K562 (cell line): Measurements from ENCODE around the gene DHRS3. TPM values are rescaled to one million over a fixed set of nuclear protein-coding genes. Genes with fewer than 3 reads are reported as not detected.
A peak's percentile ranks its signal among the peaks of the same experiment; 100 is the strongest.

ENCODE experiments used
- CUX1 ChIP-seq: fragments of 200-800 bp; sonication (Bioruptor generic); IDR thresholded peaks from 2 replicates; pipeline ENCODE4 v1.6.1; 2016; ENCODE audit warnings: missing genetic modification characterization, missing compliant biosample characterization
- DIDO1 ChIP-seq: fragments of 450-650 bp; IDR thresholded peaks from 2 replicates; pipeline ENCODE4 v1.6.1; 2016; ENCODE audit warnings: low read depth, missing biosample characterization, missing genetic modification characterization
- ESRRA ChIP-seq: fragments of 450-650 bp; IDR thresholded peaks from 2 replicates; pipeline ENCODE4 v1.6.1; 2014; ENCODE audit warnings: low read depth, mild to moderate bottlenecking, moderate library complexity, borderline replicate concordance
- ETV5 ChIP-seq: sonication (generic); formaldehyde crosslinking; IDR thresholded peaks from 2 replicates; pipeline ENCODE4 v1.4.0; 2020; ENCODE audit warnings: low read depth, mild to moderate bottlenecking, missing genetic modification reagents
- EZH2 ChIP-seq: IDR thresholded peaks from 2 replicates; pipeline ENCODE4 v1.6.1; 2012; ENCODE audit warnings: low read depth, mild to moderate bottlenecking, inconsistent platforms, low read length, borderline replicate concordance
- MTF1 ChIP-seq: fragments of 250-450 bp; sonication (Bioruptor Pico); IDR thresholded peaks from 2 replicates; pipeline ENCODE4 v1.9.0; 2021; ENCODE audit warnings: moderate library complexity, mild to moderate bottlenecking, inconsistent platforms, borderline replicate concordance
- NRF1 ChIP-seq, 2 experiments: fragments of 450-650 bp; IDR thresholded peaks in 1 of 2; conservative IDR thresholded peaks in 1 of 2; 2 replicates each; pipeline ENCODE4 v1.6.1; 2014; ENCODE audit warnings: mild to moderate bottlenecking in 2 of 2
- PCBP1 ChIP-seq: fragments of 200-400 bp; formaldehyde crosslinking; IDR thresholded peaks from 2 replicates; pipeline ENCODE4 v1.6.1; 2018; ENCODE audit warnings: mild to moderate bottlenecking, low read depth, low read length; ENCODE audit not compliant: poor library complexity, severe bottlenecking
- STAT5A ChIP-seq: IDR thresholded peaks from 2 replicates; pipeline ENCODE4 v1.6.1; 2012; ENCODE audit warnings: low read length, inconsistent platforms, borderline replicate concordance
- ZEB2 ChIP-seq: fragments of 450-650 bp; IDR thresholded peaks from 2 replicates; pipeline ENCODE4 v1.6.1; 2016
- polyA plus RNA-seq, 8 experiments: library from polyadenylated mRNA; depleted of rRNA in 4 of 8; stranded (reverse) in 5 of 8; unstranded in 3 of 8; fragments of >200 nt; fragmentation: Nextera tagmentation in 2 of 8; fragmentation: Illumina TruSeq in 1 of 8; extraction: Ambion mirVana in 2 of 8; extraction: Trizol in 1 of 8; gene quantifications; 2 replicates each; pipeline versions ENCODE4 v1.2.1 to v1.2.3, GENCODE V29; 2011 to 2014; ENCODE audit warnings: inconsistent platforms in 1 of 8, missing spikeins in 1 of 8
- total RNA-seq, 7 experiments: library from RNA; depleted of rRNA in 6 of 7; stranded (reverse); fragments of >200 nt in 6 of 7; fragmentation: Illumina TruSeq in 2 of 7; extraction: Trizol in 2 of 7; gene quantifications; 2 replicates each; pipeline versions ENCODE4 v1.2.1 to v1.2.3, GENCODE V29; 2011 to 2021; ENCODE audit warnings: low replicate concordance in 1 of 7
- TF ChIP-seq, protein P1 (sequence below), 2 experiments: fragments of 450-650 bp in 1 of 2; sonication (generic) in 1 of 2; formaldehyde crosslinking in 1 of 2; IDR thresholded peaks; 2 replicates each; pipeline versions ENCODE4 v1.7.1 to v1.9.0; 2016 to 2022; ENCODE audit warnings: inconsistent platforms in 1 of 2, mild to moderate bottlenecking in 1 of 2, missing genetic modification reagents in 1 of 2
- TF ChIP-seq, protein P2 (sequence below), 2 experiments: fragments of 450-650 bp; IDR thresholded peaks; 2 replicates each; pipeline ENCODE4 v1.6.1; 2016

Gene DHRS3
- total and polyA plus RNA-seq, 9 of the 15 experiments (the other 6 are each of a cell fraction or from before 2014, with no cell fraction given): 21.0 to 116 (median 58.7) TPM

DNA sequence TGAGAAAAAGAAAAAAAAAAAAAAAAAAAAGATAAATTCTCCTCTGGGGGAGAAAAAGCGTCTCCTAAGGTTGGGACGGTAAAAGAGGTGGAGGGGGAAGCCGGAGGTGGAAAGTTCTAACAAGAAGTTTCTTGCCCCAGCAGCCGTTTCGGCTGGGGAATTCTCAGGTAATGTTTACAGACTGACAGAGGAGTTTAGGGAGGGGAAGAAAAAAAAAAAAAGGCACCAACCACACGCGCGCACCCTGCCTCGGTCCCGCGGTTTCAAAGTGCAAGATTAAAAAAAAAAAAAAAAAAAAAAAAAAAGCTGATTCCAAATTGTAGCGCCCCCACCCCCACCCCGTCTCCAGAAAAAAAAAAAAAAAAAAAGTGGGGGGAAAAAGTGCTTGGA lies 504 bp downstream of the DHRS3 start (continued):
- TF ChIP-seq, protein P1, sequence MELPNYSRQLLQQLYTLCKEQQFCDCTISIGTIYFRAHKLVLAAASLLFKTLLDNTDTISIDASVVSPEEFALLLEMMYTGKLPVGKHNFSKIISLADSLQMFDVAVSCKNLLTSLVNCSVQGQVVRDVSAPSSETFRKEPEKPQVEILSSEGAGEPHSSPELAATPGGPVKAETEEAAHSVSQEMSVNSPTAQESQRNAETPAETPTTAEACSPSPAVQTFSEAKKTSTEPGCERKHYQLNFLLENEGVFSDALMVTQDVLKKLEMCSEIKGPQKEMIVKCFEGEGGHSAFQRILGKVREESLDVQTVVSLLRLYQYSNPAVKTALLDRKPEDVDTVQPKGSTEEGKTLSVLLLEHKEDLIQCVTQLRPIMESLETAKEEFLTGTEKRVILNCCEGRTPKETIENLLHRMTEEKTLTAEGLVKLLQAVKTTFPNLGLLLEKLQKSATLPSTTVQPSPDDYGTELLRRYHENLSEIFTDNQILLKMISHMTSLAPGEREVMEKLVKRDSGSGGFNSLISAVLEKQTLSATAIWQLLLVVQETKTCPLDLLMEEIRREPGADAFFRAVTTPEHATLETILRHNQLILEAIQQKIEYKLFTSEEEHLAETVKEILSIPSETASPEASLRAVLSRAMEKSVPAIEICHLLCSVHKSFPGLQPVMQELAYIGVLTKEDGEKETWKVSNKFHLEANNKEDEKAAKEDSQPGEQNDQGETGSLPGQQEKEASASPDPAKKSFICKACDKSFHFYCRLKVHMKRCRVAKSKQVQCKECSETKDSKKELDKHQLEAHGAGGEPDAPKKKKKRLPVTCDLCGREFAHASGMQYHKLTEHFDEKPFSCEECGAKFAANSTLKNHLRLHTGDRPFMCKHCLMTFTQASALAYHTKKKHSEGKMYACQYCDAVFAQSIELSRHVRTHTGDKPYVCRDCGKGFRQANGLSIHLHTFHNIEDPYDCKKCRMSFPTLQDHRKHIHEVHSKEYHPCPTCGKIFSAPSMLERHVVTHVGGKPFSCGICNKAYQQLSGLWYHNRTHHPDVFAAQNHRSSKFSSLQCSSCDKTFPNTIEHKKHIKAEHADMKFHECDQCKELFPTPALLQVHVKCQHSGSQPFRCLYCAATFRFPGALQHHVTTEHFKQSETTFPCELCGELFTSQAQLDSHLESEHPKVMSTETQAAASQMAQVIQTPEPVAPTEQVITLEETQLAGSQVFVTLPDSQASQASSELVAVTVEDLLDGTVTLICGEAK (IDR thresholded peaks at IDR 0.05): peak; percentile 42; the same call in 1 of the 2 replicates
- TF ChIP-seq, protein P1 (CRISPR knock-in tag; IDR thresholded peaks at IDR 0.05): no peak
- TF ChIP-seq ZEB2 (no peak), DIDO1 (tag) (no peak), STAT5A (no peak), ETV5 (CRISPR knock-in tag) (no peak), EZH2 (no peak), MTF1 (no peak), CUX1 (CRISPR knock-in tag) (no peak), NRF1 (conservative IDR thresholded peaks at IDR 0.05 in 1 of 2, IDR thresholded peaks at IDR 0.05 in 1 of 2) (no peak), PCBP1 (no peak), ESRRA (no peak)
- TF ChIP-seq, protein P2, sequence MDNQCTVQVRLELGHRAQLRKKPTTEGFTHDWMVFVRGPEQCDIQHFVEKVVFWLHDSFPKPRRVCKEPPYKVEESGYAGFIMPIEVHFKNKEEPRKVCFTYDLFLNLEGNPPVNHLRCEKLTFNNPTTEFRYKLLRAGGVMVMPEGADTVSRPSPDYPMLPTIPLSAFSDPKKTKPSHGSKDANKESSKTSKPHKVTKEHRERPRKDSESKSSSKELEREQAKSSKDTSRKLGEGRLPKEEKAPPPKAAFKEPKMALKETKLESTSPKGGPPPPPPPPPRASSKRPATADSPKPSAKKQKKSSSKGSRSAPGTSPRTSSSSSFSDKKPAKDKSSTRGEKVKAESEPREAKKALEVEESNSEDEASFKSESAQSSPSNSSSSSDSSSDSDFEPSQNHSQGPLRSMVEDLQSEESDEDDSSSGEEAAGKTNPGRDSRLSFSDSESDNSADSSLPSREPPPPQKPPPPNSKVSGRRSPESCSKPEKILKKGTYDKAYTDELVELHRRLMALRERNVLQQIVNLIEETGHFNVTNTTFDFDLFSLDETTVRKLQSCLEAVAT (IDR thresholded peaks at IDR 0.05): peak in 1 of 2 experiments; percentile 80; a peak in 2 of 4 replicates
